Fibroblast of mammary gland (primary cell): ENCODE measurements around the gene TRPV6.

ENCODE experiments used
- DNase-seq: peaks from one replicate; pipeline ENCODE4 v3.0.0-alpha.2; 2010; ENCODE audit warnings: low read depth
- H3K4me3 ChIP-seq: 2 replicates; pipeline ENCODE4 v1.5.1; 2011; ENCODE audit warnings: low read depth, mild to moderate bottlenecking, low read length, moderate library complexity; ENCODE audit not compliant: control insufficient read depth
- CTCF ChIP-seq: conservative IDR thresholded peaks from 2 replicates; pipeline ENCODE4 v1.5.1; 2011; ENCODE audit warnings: low read depth, low read length, inconsistent platforms; ENCODE audit not compliant: control insufficient read depth, insufficient read depth

Gene TRPV6

GRCh38 chr7:142908921-142909890 is 23.7 kb upstream of the TRPV6 start:
- peak; percentile 26 for TF ChIP-seq CTCF
- DNase-seq, result peak; percentile 4
- no peak overlapping the region for H3K4me3 ChIP-seq

GRCh38 chr7:142908290-142908689 is 22.7 kb upstream of the TRPV6 start:
- no peak for DNase-seq
- H3K4me3 ChIP-seq, result no peak overlapping the region
- TF ChIP-seq CTCF, result no peak

GRCh38 chr7:142906643-142907042 is 21.1 kb upstream of the TRPV6 start:
- DNase-seq, result no peak
- no peak for TF ChIP-seq CTCF
- H3K4me3 ChIP-seq, result no peak overlapping the region

GRCh38 chr7:142905759-142906158 is 20.2 kb upstream of the TRPV6 start:
- TF ChIP-seq CTCF, result no peak

GRCh38 chr7:142904128-142904527 is 18.6 kb upstream of the TRPV6 start:
- no peak for TF ChIP-seq CTCF
- no peak overlapping the region for H3K4me3 ChIP-seq
- no peak for DNase-seq

More at GRCh38 chr7:142905759-142906158, 20.2 kb upstream of the TRPV6 start:
- H3K4me3 ChIP-seq, result no peak overlapping the region
- no peak for DNase-seq

- DNase-seq, result no peak
- H3K4me3 ChIP-seq, result no peak overlapping the region
- no peak for TF ChIP-seq CTCF
Observed at GRCh38 chr7:142901426-142902259, 16.1 kb upstream of the TRPV6 start.
